ENCODE measurements around the gene MINAR1. TPM values are rescaled to one million over a fixed set of nuclear protein-coding genes. Genes with fewer than 3 reads are reported as not detected.

The MINAR1 gene
- total and polyA plus RNA-seq, 9 donors: 0.12 to 0.62 (median 0.23) TPM

DNA sequence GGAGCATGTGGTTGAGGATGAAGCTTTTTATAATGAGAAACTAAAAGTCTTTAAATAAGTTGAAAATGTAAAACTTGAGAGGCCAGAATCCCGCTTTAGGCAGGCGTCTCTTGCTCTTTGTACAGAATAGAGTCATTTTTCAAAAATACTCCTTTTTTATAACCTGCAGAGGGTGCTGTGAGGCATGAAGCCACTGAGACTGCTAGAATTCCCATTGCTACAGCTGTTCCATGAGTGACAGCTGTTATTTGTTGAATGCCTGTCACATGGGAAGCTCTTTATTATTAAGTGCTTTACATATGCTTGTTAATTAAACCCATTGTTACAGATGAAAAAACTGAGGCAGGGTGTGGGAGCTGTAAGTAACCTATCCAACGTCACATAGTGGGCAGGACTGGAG, 18.5 kb downstream of the MINAR1 start:
- H3K4me1 ChIP-seq (ENCODE audit: insufficient read depth): no peaks in the 10 kb centered on the region
- H3K27me3 ChIP-seq: no peaks in the 10 kb centered on the region
- no peaks in the 10 kb centered on the region for H3K9me3 ChIP-seq
- no peak for DNase-seq
- no peaks in the 10 kb centered on the region for H3K36me3 ChIP-seq
- 83 to 86% (median 85%) methylated on average over 3 of the region's 3 CpGs for whole genome bisulfite sequencing, 3 donors
- TF ChIP-seq POLR2A (IDR thresholded peaks at IDR 0.05) (no peak), EP300 (IDR thresholded peaks at IDR 0.05) (no peak)
- TF ChIP-seq, protein P1, sequence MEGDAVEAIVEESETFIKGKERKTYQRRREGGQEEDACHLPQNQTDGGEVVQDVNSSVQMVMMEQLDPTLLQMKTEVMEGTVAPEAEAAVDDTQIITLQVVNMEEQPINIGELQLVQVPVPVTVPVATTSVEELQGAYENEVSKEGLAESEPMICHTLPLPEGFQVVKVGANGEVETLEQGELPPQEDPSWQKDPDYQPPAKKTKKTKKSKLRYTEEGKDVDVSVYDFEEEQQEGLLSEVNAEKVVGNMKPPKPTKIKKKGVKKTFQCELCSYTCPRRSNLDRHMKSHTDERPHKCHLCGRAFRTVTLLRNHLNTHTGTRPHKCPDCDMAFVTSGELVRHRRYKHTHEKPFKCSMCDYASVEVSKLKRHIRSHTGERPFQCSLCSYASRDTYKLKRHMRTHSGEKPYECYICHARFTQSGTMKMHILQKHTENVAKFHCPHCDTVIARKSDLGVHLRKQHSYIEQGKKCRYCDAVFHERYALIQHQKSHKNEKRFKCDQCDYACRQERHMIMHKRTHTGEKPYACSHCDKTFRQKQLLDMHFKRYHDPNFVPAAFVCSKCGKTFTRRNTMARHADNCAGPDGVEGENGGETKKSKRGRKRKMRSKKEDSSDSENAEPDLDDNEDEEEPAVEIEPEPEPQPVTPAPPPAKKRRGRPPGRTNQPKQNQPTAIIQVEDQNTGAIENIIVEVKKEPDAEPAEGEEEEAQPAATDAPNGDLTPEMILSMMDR (IDR thresholded peaks at IDR 0.05): no peak
- intact Hi-C loops (cut with DNase I): no loop called here
- no peak overlapping the region for H3K27ac ChIP-seq
- no peak overlapping the region for H3K4me3 ChIP-seq

DNA sequence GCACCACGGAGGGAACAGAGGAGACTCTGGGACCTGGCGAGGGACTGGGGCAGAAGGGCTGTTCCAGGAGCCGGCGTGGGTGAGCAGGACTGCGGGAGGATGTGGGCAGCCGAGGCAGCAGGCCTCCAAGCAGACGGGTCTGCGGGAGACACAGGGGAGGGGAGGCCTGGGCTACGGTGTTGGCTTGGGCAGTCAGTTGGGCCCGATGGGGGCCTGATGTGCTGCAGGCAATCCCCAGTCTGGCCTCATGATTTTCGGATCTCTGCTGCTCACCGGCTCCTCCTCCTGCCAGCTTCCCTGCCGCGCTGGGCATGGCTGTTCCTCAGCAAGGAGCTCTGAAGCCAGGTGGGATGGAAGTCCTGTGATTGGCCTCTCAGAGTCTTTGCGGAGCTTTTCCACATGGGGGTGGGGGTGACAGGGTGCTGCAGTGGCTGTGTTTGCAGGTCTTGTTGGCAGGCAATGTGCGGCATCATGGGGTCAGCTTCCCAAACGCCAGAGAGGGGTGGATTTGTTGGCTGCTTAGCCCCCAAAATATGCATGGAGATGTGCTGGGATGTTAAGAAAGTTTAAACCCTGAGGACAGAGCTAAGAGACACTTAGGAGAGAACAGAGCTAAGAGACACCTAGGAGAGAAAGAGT, 19.3 kb downstream of the MINAR1 start:
- no peak overlapping the region for H3K27ac ChIP-seq
- intact Hi-C loops (cut with DNase I): no loop called here
- no peak overlapping the region for H3K4me3 ChIP-seq
- no peaks in the 10 kb centered on the region for H3K4me1 ChIP-seq (ENCODE audit: insufficient read depth)
- H3K27me3 ChIP-seq: no peaks in the 10 kb centered on the region
- H3K36me3 ChIP-seq: no peaks in the 10 kb centered on the region
- no peak for TF ChIP-seq EP300 (IDR thresholded peaks at IDR 0.05)
- TF ChIP-seq, protein P1 (IDR thresholded peaks at IDR 0.05): no peak
- no peak for TF ChIP-seq POLR2A (IDR thresholded peaks at IDR 0.05)
- no peaks in the 10 kb centered on the region for H3K9me3 ChIP-seq
- 36 to 50% (median 42%) methylated on average over 16 to 17 of the region's 17 CpGs for WGBS, 3 donors
- DNase-seq: no peak

DNA sequence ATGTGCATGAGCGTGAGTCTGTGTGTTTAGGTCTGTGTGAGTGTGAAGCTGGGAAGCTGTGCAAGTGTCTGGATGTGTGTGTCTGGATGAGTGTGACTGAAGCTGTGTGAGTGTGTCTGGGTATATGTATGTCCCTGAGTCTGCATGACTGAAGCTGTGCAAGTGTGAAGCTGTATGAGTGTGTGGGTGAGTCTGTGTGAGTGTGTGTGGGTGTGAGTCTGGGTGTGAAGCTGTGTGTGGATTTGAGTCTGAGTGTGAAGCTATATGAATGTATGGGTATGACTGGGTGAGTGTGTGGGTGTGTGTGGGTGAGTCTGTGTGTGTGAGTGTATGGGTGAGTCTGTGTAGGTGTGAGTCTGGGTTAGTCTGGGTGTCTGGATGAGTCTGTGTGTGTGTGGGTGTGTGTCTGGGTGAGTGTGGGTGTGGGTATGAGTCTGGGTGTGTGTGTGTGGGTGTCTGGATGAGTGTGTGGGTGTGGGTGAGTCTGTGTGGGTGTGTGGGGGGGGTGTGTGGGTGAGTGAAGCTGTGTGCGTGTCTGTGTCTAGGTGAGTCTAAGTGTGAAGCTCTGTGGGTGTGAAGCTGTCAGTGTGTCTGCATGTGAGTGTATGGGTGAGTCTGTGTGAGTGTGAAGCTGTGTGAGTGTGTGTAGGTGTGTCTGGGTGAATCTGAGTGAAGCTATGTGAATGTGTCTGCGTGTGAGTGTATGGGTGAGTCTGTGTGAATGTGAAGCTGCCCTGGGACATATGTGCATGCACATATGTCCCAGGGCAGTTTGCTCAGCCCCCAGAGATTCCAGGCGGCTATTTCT, 20.3 kb downstream of the MINAR1 start:
- no peaks in the 10 kb centered on the region for H3K27me3 ChIP-seq
- no peaks in the 10 kb centered on the region for H3K9me3 ChIP-seq
- H3K27ac ChIP-seq: no peak overlapping the region
- no peaks in the 10 kb centered on the region for H3K4me1 ChIP-seq (ENCODE audit: insufficient read depth)
- H3K4me3 ChIP-seq: no peak overlapping the region
- no peaks in the 10 kb centered on the region for H3K36me3 ChIP-seq
- WGBS, 3 donors: 76 to 84% (median 79%) methylated on average over 4 of the region's 4 CpGs
- TF ChIP-seq POLR2A (IDR thresholded peaks at IDR 0.05): no peak
- TF ChIP-seq, protein P1 (IDR thresholded peaks at IDR 0.05): no peak
- no peak for DNase-seq
- intact Hi-C loops (cut with DNase I): no loop called here

DNA sequence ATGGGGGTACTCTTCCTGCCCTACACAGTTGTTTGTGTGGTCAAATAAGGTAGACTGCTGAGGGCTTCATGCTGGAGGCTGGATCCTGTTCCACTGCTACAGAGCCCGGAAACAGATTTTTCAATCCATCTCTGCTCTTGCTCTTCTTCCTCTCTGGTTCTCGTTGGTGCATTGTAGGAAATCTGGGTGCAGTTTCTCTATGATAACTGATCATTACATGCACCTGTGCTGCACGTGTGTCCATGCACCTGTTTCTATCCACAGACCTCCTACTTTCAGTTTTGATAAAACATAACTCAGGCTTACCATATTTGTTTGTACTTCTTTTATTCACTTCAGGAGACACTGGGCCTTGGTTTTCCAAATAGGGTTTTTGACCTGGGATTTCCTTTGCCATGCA, 21.3 kb downstream of the MINAR1 start:
- Histone ChIP-seq H3K36me3 (no peaks in the 10 kb centered on the region), H3K4me1 (ENCODE audit: insufficient read depth) (no peaks in the 10 kb centered on the region), H3K27me3 (no peaks in the 10 kb centered on the region), H3K4me3 (no peak overlapping the region), H3K9me3 (no peaks in the 10 kb centered on the region), H3K27ac (no peak overlapping the region)
- intact Hi-C loops (cut with DNase I): no loop called here
- TF ChIP-seq EP300 (IDR thresholded peaks at IDR 0.05) (no peak), POLR2A (IDR thresholded peaks at IDR 0.05) (no peak)
- TF ChIP-seq, protein P1 (IDR thresholded peaks at IDR 0.05): no peak
- no peak for DNase-seq
- 63 to 85% (median 76%) methylated on average over 3 of the region's 3 CpGs for WGBS, 3 donors

Measured in ovary (tissue), 9 donors.